ENCODE data around the gene WFIKKN2. TPM values are rescaled to one million over a fixed set of nuclear protein-coding genes. Genes with fewer than 3 reads are reported as not detected.

The WFIKKN2 gene
- total RNA-seq, 1 donor from 2014 or later: not detected

DNA sequence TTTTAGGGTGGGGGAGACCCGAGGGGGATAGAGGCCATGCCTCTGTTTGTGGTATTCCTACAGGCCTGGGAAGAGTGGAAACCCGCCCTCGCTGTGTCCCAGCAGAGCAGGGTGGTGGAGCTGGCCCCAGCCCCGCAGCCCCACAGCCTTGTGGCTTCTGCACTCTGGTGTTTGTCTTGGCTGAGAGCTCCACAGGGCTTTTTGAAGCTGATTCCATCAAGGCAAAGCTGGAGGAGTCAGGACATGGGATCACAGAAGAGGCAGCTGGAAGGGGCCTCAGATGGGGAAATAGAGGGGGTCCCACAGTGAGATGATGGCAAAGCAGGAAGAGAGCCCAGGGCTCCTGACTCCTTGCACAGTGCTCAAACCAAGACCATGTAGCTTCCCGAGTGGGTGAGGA is 5.0 kb upstream of the WFIKKN2 start:
- H3K36me3 ChIP-seq (ENCODE audit: control insufficient read depth, insufficient read depth, low read length): no peaks in the 10 kb centered on the region
- TF ChIP-seq, protein P1, sequence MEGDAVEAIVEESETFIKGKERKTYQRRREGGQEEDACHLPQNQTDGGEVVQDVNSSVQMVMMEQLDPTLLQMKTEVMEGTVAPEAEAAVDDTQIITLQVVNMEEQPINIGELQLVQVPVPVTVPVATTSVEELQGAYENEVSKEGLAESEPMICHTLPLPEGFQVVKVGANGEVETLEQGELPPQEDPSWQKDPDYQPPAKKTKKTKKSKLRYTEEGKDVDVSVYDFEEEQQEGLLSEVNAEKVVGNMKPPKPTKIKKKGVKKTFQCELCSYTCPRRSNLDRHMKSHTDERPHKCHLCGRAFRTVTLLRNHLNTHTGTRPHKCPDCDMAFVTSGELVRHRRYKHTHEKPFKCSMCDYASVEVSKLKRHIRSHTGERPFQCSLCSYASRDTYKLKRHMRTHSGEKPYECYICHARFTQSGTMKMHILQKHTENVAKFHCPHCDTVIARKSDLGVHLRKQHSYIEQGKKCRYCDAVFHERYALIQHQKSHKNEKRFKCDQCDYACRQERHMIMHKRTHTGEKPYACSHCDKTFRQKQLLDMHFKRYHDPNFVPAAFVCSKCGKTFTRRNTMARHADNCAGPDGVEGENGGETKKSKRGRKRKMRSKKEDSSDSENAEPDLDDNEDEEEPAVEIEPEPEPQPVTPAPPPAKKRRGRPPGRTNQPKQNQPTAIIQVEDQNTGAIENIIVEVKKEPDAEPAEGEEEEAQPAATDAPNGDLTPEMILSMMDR (IDR thresholded peaks at IDR 0.05; ENCODE audit: insufficient read depth, low read length, poor library complexity, severe bottlenecking): no peak
- DNase-seq (ENCODE audit: low read depth): no peak
- no peak overlapping the region for H3K4me3 ChIP-seq (ENCODE audit: low read depth, low read length)
- peaks cover 10% of the 10 kb centered on the region for H3K27me3 ChIP-seq (ENCODE audit: control insufficient read depth, insufficient read depth, low read length)

DNA sequence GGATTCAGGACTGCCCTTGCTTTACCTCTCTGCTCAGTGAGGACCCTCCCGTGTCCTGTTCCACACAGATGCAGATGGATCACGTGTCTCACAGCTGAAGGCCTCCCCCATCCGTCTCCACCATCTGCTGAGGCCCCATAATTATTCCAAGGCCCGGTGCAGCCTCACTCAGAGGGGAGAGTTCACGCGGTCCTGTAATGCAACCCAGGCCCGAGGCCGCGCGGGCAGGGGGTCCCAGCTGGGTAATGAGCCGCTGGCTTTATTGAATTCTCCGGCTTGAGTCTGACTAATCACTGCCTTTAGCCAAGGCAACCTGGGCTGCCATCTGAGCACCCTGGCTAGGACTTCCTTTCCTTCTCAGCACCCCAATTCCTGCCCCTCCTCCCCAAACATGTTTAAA is 4.4 kb upstream of the WFIKKN2 start:
- Histone ChIP-seq H3K27me3 (ENCODE audit: control insufficient read depth, insufficient read depth, low read length) (peaks cover 17% of the 10 kb centered on the region), H3K36me3 (ENCODE audit: control insufficient read depth, insufficient read depth, low read length) (no peaks in the 10 kb centered on the region), H3K4me3 (ENCODE audit: low read depth, low read length) (no peak overlapping the region)
- DNase-seq (ENCODE audit: low read depth): no peak
- TF ChIP-seq, protein P1 (IDR thresholded peaks at IDR 0.05; ENCODE audit: insufficient read depth, low read length, poor library complexity, severe bottlenecking): no peak

DNA sequence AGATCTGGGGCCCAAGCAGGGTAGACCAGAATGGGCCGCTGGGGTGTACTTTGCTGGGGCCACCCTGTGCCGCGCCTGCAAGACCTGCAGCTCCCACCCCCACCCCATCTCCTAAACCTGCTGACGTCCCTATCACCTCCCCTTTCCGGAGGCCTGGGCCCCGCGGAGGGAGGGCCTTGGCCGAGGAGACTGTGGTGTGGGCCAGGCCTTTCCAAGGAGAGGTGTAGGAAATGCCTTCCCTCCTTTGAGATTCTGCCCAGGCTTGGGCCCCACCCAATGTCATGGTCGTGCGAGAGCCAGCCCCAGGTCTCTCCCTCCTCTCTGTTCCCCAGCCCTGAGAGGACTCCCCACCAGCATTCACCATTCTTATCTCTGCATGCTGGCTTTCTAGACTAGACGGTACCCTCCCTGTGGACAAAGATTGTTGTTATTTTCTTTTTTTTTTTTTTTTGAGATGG is 3.9 kb upstream of the WFIKKN2 start:
- H3K36me3 ChIP-seq (ENCODE audit: control insufficient read depth, insufficient read depth, low read length): no peaks in the 10 kb centered on the region
- TF ChIP-seq, protein P1 (IDR thresholded peaks at IDR 0.05; ENCODE audit: insufficient read depth, low read length, poor library complexity, severe bottlenecking): no peak
- no peak overlapping the region for H3K4me3 ChIP-seq (ENCODE audit: low read depth, low read length)
- peaks cover 19% of the 10 kb centered on the region for H3K27me3 ChIP-seq (ENCODE audit: control insufficient read depth, insufficient read depth, low read length)
- no peak for DNase-seq (ENCODE audit: low read depth)

DNA sequence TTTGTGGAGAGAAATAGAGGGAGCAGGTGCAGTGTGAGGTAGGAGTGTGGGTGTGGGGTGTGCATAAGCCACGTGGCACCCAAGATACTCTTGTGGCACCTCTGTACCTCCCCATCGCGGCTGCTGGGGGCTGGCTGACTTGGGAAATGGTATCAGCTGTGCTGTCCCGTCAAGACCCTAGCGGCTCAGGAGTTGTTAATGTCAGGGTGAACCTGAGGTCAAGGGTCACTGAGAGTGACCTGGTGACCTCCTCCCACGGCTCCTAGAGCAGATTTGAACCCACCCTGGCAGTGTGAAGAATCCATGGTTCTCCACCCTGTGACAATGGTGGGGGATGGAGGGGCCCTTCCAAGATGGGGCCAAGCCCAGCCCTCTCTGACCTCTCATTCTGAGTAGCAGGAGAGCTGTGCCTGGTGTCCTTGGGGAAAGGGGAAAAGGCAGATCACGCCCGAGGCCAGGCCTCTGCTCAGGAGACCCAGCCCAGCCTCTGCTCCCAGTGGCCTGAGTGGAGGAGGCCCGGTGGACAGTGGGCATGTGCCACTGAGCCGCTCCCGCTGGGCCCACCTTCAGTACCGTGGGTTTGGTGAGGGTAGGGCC is 3.0 kb upstream of the WFIKKN2 start:
- TF ChIP-seq, protein P1 (IDR thresholded peaks at IDR 0.05; ENCODE audit: insufficient read depth, low read length, poor library complexity, severe bottlenecking): no peak
- Histone ChIP-seq H3K27me3 (ENCODE audit: control insufficient read depth, insufficient read depth, low read length) (peaks cover 25% of the 10 kb centered on the region), H3K4me3 (ENCODE audit: low read depth, low read length) (no peak overlapping the region), H3K36me3 (ENCODE audit: control insufficient read depth, insufficient read depth, low read length) (no peaks in the 10 kb centered on the region)
- no peak for DNase-seq (ENCODE audit: low read depth)

DNA sequence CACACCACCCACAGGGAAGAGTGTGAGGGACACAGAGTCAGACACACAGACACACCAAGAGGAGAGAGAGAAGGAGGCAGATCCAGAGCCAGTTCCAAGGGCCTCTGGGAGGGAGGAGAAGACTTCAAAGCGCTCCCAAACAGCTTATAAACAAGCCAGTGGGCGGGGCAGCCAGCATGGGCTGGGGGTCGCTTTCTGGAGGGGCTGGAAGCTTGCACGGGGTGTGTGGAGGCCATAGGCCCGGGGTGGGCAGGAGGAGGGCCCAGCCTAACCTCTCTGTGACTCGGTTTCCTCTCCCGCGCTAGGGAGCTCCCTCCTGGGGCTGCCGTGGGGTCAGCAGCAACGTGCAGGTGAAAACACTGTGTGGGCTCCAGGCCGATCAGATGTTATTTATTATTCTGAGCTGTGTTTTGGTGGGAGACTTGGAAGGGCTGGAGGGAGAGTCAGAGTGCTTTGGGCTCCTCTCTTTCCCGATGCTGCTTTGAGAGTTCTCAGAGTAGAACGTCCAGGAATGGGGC is 2.5 kb upstream of the WFIKKN2 start:
- TF ChIP-seq, protein P1 (IDR thresholded peaks at IDR 0.05; ENCODE audit: insufficient read depth, low read length, poor library complexity, severe bottlenecking): no peak

More for the DNA sequence above, 2.5 kb upstream of the WFIKKN2 start:
- DNase-seq (ENCODE audit: low read depth): no peak
- Histone ChIP-seq H3K27me3 (ENCODE audit: control insufficient read depth, insufficient read depth, low read length) (peaks cover 25% of the 10 kb centered on the region), H3K36me3 (ENCODE audit: control insufficient read depth, insufficient read depth, low read length) (no peaks in the 10 kb centered on the region), H3K4me3 (ENCODE audit: low read depth, low read length) (no peak overlapping the region)

Measured in kidney epithelial cell (primary cell).